Osteoblast (primary cell): ENCODE data around the gene SLC15A3. TPM values are rescaled to one million over a fixed set of nuclear protein-coding genes. Genes with fewer than 3 reads are reported as not detected.

ENCODE experiments used
- DNase-seq: peaks from one replicate; pipeline ENCODE4 v3.0.0; 2011; ENCODE audit warnings: low spot score, mixed read lengths; ENCODE audit not compliant: insufficient read length; ENCODE audit errors: missing footprints
- H2AFZ ChIP-seq: 2 replicates; pipeline ENCODE4 v1.6.0; 2011; ENCODE audit warnings: mild to moderate bottlenecking, low read length
- H3K27ac ChIP-seq: 2 replicates; pipeline ENCODE4 v1.5.1; 2011; ENCODE audit warnings: mild to moderate bottlenecking, low read depth, low read length, moderate library complexity
- H3K27me3 ChIP-seq: 2 replicates; pipeline ENCODE4 v1.6.0; 2012; ENCODE audit warnings: mild to moderate bottlenecking, control low read depth, inconsistent platforms, low read length, moderate library complexity; ENCODE audit not compliant: insufficient read depth
- H3K36me3 ChIP-seq: 2 replicates; pipeline ENCODE4 v1.5.1; 2011; ENCODE audit warnings: mild to moderate bottlenecking, low read length, control low read depth, moderate library complexity; ENCODE audit not compliant: insufficient read depth
- H3K4me1 ChIP-seq: 2 replicates; pipeline ENCODE4 v1.5.1; 2011; ENCODE audit warnings: mild to moderate bottlenecking, low read length, control low read depth, moderate library complexity; ENCODE audit not compliant: insufficient read depth
- H3K4me2 ChIP-seq: 2 replicates; pipeline ENCODE4 v1.6.0; 2011; ENCODE audit warnings: mild to moderate bottlenecking, low read length; ENCODE audit not compliant: insufficient read depth
- H3K4me3 ChIP-seq: fragments of 200-600 bp; sonication (generic); 3 replicates; pipeline ENCODE4 v1.5.1; 2012; ENCODE audit warnings: mild to moderate bottlenecking, low read length, inconsistent platforms; ENCODE audit not compliant: insufficient read depth
- H3K79me2 ChIP-seq: 2 replicates; pipeline ENCODE4 v1.6.0; 2012; ENCODE audit warnings: mild to moderate bottlenecking, low read length, control low read depth, inconsistent platforms; ENCODE audit not compliant: insufficient read depth
- H3K9me3 ChIP-seq: 2 replicates; pipeline ENCODE4 v1.5.1; 2011; ENCODE audit warnings: low read depth, low read length, control low read depth
- H4K20me1 ChIP-seq: 2 replicates; pipeline ENCODE4 v1.6.0; 2012; ENCODE audit warnings: mild to moderate bottlenecking, low read length, control low read depth; ENCODE audit not compliant: insufficient read depth
- CTCF ChIP-seq: IDR thresholded peaks from 2 replicates; pipeline ENCODE4 v1.5.1; 2011; ENCODE audit warnings: mild to moderate bottlenecking, low read depth, low read length, moderate library complexity; ENCODE audit errors: extremely low read depth
- total RNA-seq: library from RNA; depleted of rRNA; stranded (reverse); fragments of >200 nt; gene quantifications from 2 replicates; pipeline ENCODE4 v1.2.3, GENCODE V29; 2012

The SLC15A3 gene
- total RNA-seq, 1 donor: 10.9 TPM

- Histone ChIP-seq H3K27ac (no peak overlapping the region), H3K4me1 (peaks cover 18% of the 10 kb centered on the region)
- TF ChIP-seq CTCF: no peak
Observed at GRCh38 chr11:60918251-60918938, 33.6 kb downstream of the SLC15A3 start.

GRCh38 chr11:60917267-60917666, 34.7 kb downstream of the SLC15A3 start:
- H3K36me3 ChIP-seq: peaks cover 11% of the 10 kb centered on the region
- H3K4me2 ChIP-seq: no peak overlapping the region
- H3K27me3 ChIP-seq: peaks cover 3% of the 10 kb centered on the region
- H4K20me1 ChIP-seq: peaks cover 3% of the 10 kb centered on the region
- no peaks in the 10 kb centered on the region for H3K9me3 ChIP-seq
- no peak for DNase-seq
- no peak overlapping the region for H2AFZ ChIP-seq
- TF ChIP-seq CTCF: no peak
- no peak overlapping the region for H3K27ac ChIP-seq
- peaks cover 22% of the 10 kb centered on the region for H3K4me1 ChIP-seq
- no peak overlapping the region for H3K4me3 ChIP-seq
- peaks cover 31% of the 10 kb centered on the region for H3K79me2 ChIP-seq

More at GRCh38 chr11:60918251-60918938, 33.6 kb downstream of the SLC15A3 start:
- Histone ChIP-seq H3K4me3 (no peak overlapping the region), H3K79me2 (peaks cover 31% of the 10 kb centered on the region), H3K4me2 (no peak overlapping the region), H3K9me3 (no peaks in the 10 kb centered on the region), H4K20me1 (peaks cover 3% of the 10 kb centered on the region), H3K36me3 (peaks cover 11% of the 10 kb centered on the region), H2AFZ (no peak overlapping the region), H3K27me3 (no peaks in the 10 kb centered on the region)
- no peak for DNase-seq

GRCh38 chr11:60916669-60917206, 35.2 kb downstream of the SLC15A3 start:
- Histone ChIP-seq H3K4me3 (no peak overlapping the region), H3K9me3 (no peaks in the 10 kb centered on the region), H3K27me3 (peaks cover 3% of the 10 kb centered on the region), H3K4me2 (no peak overlapping the region), H3K79me2 (peaks cover 31% of the 10 kb centered on the region), H3K36me3 (peaks cover 11% of the 10 kb centered on the region), H3K27ac (no peak overlapping the region), H3K4me1 (peaks cover 22% of the 10 kb centered on the region), H2AFZ (no peak overlapping the region), H4K20me1 (peaks cover 3% of the 10 kb centered on the region)
- TF ChIP-seq CTCF: no peak
- no peak for DNase-seq

- Histone ChIP-seq H3K36me3 (peaks cover under 1% of the 10 kb centered on the region), H3K79me2 (peaks cover 31% of the 10 kb centered on the region), H2AFZ (peak overlapping the region; percentile 99), H3K27me3 (peaks cover 13% of the 10 kb centered on the region), H3K4me3 (peak overlapping the region; percentile 89), H3K9me3 (no peaks in the 10 kb centered on the region), H3K27ac (peak overlapping the region; percentile 46), H3K4me1 (peaks cover 22% of the 10 kb centered on the region), H4K20me1 (peaks cover 3% of the 10 kb centered on the region), H3K4me2 (peak overlapping the region; percentile 99)
- peak; percentile 40 for TF ChIP-seq CTCF
- peak; percentile 95 for DNase-seq
Observed at GRCh38 chr11:60915248-60915914, 36.6 kb downstream of the SLC15A3 start.
